Stimulated activated naive CD8-positive, alpha-beta T cell treated with anti-CD3 and anti-CD28 coated beads, Interleukin-15, amount 100 ng/mL, for 72 hours (primary cell): ENCODE measurements around the gene SUSD4.
"Not testable (repeated sequence)": the region's sequence is repeated elsewhere in the genome, so short reads cannot be mapped to it uniquely, and the experiment has no call there.

Experiments
- ATAC-seq: fragments of 150-1000 bp; cut with Tn5 transposase; 2 replicates; pipeline ENCODE4 v1.10.0; 2021; ENCODE audit warnings: mild to moderate bottlenecking, moderate library complexity
- DNase-seq, 2 donors: peaks; one replicate each; pipeline ENCODE4 v3.0.0; 2021 to 2022
- H3K27ac Mint-ChIP-seq, 2 donors: one replicate each; pipeline ENCODE4 v1.8.0; 2022; ENCODE audit warnings: mild to moderate bottlenecking in 2 of 2, mixed read lengths in 2 of 2, moderate library complexity in 2 of 2
- H3K27me3 Mint-ChIP-seq: one replicate; pipeline ENCODE4 v1.8.0; 2022; ENCODE audit warnings: mixed read lengths
- H3K4me1 Mint-ChIP-seq: one replicate; pipeline ENCODE4 v1.8.0; 2022; ENCODE audit warnings: mild to moderate bottlenecking, mixed read lengths
- H3K4me3 Mint-ChIP-seq, 2 donors: one replicate each; pipeline ENCODE4 v1.8.0; 2022; ENCODE audit warnings: mild to moderate bottlenecking in 2 of 2, mixed read lengths in 2 of 2, moderate library complexity in 1 of 2
- H3K9me3 Mint-ChIP-seq, 2 donors: one replicate each; pipeline ENCODE4 v1.8.0; 2022; ENCODE audit warnings: mixed read lengths in 2 of 2

SUSD4 gene

GRCh38 chr1:223264983-223265908 is 98.7 kb downstream of the SUSD4 start:
- H3K4me3 Mint-ChIP-seq: no peak overlapping the region
- peaks cover 9% of the 10 kb centered on the region for H3K4me1 Mint-ChIP-seq
- ATAC-seq (peak; percentile 7), DNase-seq (no peak)
- H3K27ac Mint-ChIP-seq: no peak overlapping the region
- no peaks in the 10 kb centered on the region for H3K9me3 Mint-ChIP-seq
- no peaks in the 10 kb centered on the region for H3K27me3 Mint-ChIP-seq

GRCh38 chr1:223264529-223264928 is 99.4 kb downstream of the SUSD4 start:
- no peak for DNase-seq
- Mint-ChIP-seq H3K27ac (no peak overlapping the region), H3K4me3 (no peak overlapping the region), H3K4me1 (peaks cover 9% of the 10 kb centered on the region), H3K27me3 (no peaks in the 10 kb centered on the region), H3K9me3 (no peaks in the 10 kb centered on the region)
- ATAC-seq: no peak

- Mint-ChIP-seq H3K27me3 (no peaks in the 10 kb centered on the region), H3K9me3 (no peaks in the 10 kb centered on the region), H3K4me1 (peaks cover 9% of the 10 kb centered on the region), H3K4me3 (no peak overlapping the region), H3K27ac (no peak overlapping the region)
- ATAC-seq (no peak), DNase-seq (no peak)
Measured at GRCh38 chr1:223261914-223262313, 102.1 kb downstream of the SUSD4 start.

- H3K4me3 Mint-ChIP-seq: no peak overlapping the region
- no peaks in the 10 kb centered on the region for H3K27me3 Mint-ChIP-seq
- peaks cover 9% of the 10 kb centered on the region for H3K4me1 Mint-ChIP-seq
- no peak for DNase-seq
- no peak overlapping the region for H3K27ac Mint-ChIP-seq
- H3K9me3 Mint-ChIP-seq: no peaks in the 10 kb centered on the region
- ATAC-seq: no peak
Measured at GRCh38 chr1:223260712-223261111, 103.3 kb downstream of the SUSD4 start.

GRCh38 chr1:223259462-223259861 is 104.5 kb downstream of the SUSD4 start:
- ATAC-seq: no peak
- no peak overlapping the region for H3K27ac Mint-ChIP-seq
- H3K4me3 Mint-ChIP-seq: no peak overlapping the region
- DNase-seq: no peak
- peaks cover 2% of the 10 kb centered on the region for H3K4me1 Mint-ChIP-seq
- no peaks in the 10 kb centered on the region for H3K27me3 Mint-ChIP-seq
- H3K9me3 Mint-ChIP-seq: no peaks in the 10 kb centered on the region

- ATAC-seq (no peak), DNase-seq (no peak)
- Mint-ChIP-seq H3K4me3 (no peak overlapping the region), H3K27ac (no peak overlapping the region), H3K9me3 (no peaks in the 10 kb centered on the region), H3K4me1 (no peaks in the 10 kb centered on the region), H3K27me3 (no peaks in the 10 kb centered on the region)
Measured at GRCh38 chr1:223258751-223259198, 105.2 kb downstream of the SUSD4 start.

- Mint-ChIP-seq H3K4me1 (no peaks in the 10 kb centered on the region), H3K9me3 (no peaks in the 10 kb centered on the region), H3K4me3 (no peak overlapping the region), H3K27me3 (no peaks in the 10 kb centered on the region), H3K27ac (no peak overlapping the region)
- ATAC-seq (no peak), DNase-seq (no peak)
Measured at GRCh38 chr1:223257856-223258550, 106.0 kb downstream of the SUSD4 start.

- Mint-ChIP-seq H3K4me3 (no peak overlapping the region), H3K9me3 (no peaks in the 10 kb centered on the region), H3K27ac (no peak overlapping the region), H3K27me3 (no peaks in the 10 kb centered on the region), H3K4me1 (no peaks in the 10 kb centered on the region)
- ATAC-seq (peak; percentile 26), DNase-seq (no peak)
Measured at GRCh38 chr1:223256034-223256433, 107.9 kb downstream of the SUSD4 start.

- peak; percentile 23 for ATAC-seq
- peaks cover 3% of the 10 kb centered on the region for H3K4me1 Mint-ChIP-seq
- H3K9me3 Mint-ChIP-seq: no peaks in the 10 kb centered on the region
- DNase-seq: no peak
- no peak overlapping the region for H3K4me3 Mint-ChIP-seq
- no peaks in the 10 kb centered on the region for H3K27me3 Mint-ChIP-seq
- H3K27ac Mint-ChIP-seq: no peak overlapping the region
Measured at GRCh38 chr1:223253916-223254315, 110.1 kb downstream of the SUSD4 start.

- H3K4me3 Mint-ChIP-seq, H3K27me3 Mint-ChIP-seq, DNase-seq, H3K27ac Mint-ChIP-seq, H3K9me3 Mint-ChIP-seq, ATAC-seq: not testable (repeated sequence)
- peaks cover 13% of the 10 kb centered on the region for H3K4me1 Mint-ChIP-seq
Measured at GRCh38 chr1:223251387-223251786, 112.6 kb downstream of the SUSD4 start.

GRCh38 chr1:223250632-223251015 is 113.4 kb downstream of the SUSD4 start:
- ATAC-seq: no peak
- no peak overlapping the region for H3K27ac Mint-ChIP-seq
- no peaks in the 10 kb centered on the region for H3K9me3 Mint-ChIP-seq
- H3K4me3 Mint-ChIP-seq: no peak overlapping the region
- no peak for DNase-seq
- H3K27me3 Mint-ChIP-seq: no peaks in the 10 kb centered on the region
- peaks cover 16% of the 10 kb centered on the region for H3K4me1 Mint-ChIP-seq

- no peaks in the 10 kb centered on the region for H3K27me3 Mint-ChIP-seq
- H3K9me3 Mint-ChIP-seq: no peaks in the 10 kb centered on the region
- no peak for DNase-seq
- H3K4me3 Mint-ChIP-seq: no peak overlapping the region
- no peak for ATAC-seq
- no peak overlapping the region for H3K27ac Mint-ChIP-seq
- peaks cover 22% of the 10 kb centered on the region for H3K4me1 Mint-ChIP-seq
Measured at GRCh38 chr1:223249854-223250631, 113.9 kb downstream of the SUSD4 start.

- H3K4me3 Mint-ChIP-seq: peak overlapping the region in 1 of 2 donors; percentile 1
Measured at GRCh38 chr1:223248770-223249140, 115.2 kb downstream of the SUSD4 start.

GRCh38 chr1:223248001-223248769 is 115.8 kb downstream of the SUSD4 start:
- ATAC-seq (peak; percentile 4), DNase-seq (no peak)
- Mint-ChIP-seq H3K4me3 (no peak overlapping the region), H3K4me1 (peaks cover 36% of the 10 kb centered on the region), H3K27ac (no peak overlapping the region), H3K9me3 (no peaks in the 10 kb centered on the region), H3K27me3 (no peaks in the 10 kb centered on the region)

More at GRCh38 chr1:223248770-223249140, 115.2 kb downstream of the SUSD4 start:
- no peaks in the 10 kb centered on the region for H3K9me3 Mint-ChIP-seq
- H3K4me1 Mint-ChIP-seq: peaks cover 35% of the 10 kb centered on the region
- DNase-seq (peak in 1 of 2 donors; percentile 53), ATAC-seq (peak; percentile 50)
- no peak overlapping the region for H3K27ac Mint-ChIP-seq
- H3K27me3 Mint-ChIP-seq: no peaks in the 10 kb centered on the region
